Measurements from ENCODE around the gene FOXD1.

- no peak for TF ChIP-seq POLR2A (IDR thresholded peaks at IDR 0.05)
- no peak for TF ChIP-seq CTCF (IDR thresholded peaks at IDR 0.05)
Measured at GRCh38 chr5:73493421-73493820, 44.8 kb upstream of the FOXD1 start.

Measured in heart left ventricle (tissue), 13 donors.